Measurements from ENCODE around the gene SMTN.

The SMTN gene

GRCh38 chr22:31138126-31138525 lies 57.0 kb downstream of the SMTN start:
- Histone ChIP-seq H3K36me3 (ENCODE audit: insufficient read depth, low read length) (no peaks in the 10 kb centered on the region), H3K27me3 (ENCODE audit: insufficient read depth, low read length) (no peaks in the 10 kb centered on the region), H3K4me3 (ENCODE audit: low read length) (no peak overlapping the region), H3K4me1 (ENCODE audit: insufficient read depth, low read length) (peaks cover 10% of the 10 kb centered on the region), H2AFZ (ENCODE audit: low read depth, low read length) (no peak overlapping the region), H3K9me3 (ENCODE audit: low read length) (no peaks in the 10 kb centered on the region)

GRCh38 chr22:31139066-31139465 lies 57.9 kb downstream of the SMTN start:
- Histone ChIP-seq H3K4me1 (ENCODE audit: insufficient read depth, low read length) (peaks cover 10% of the 10 kb centered on the region), H2AFZ (ENCODE audit: low read depth, low read length) (no peak overlapping the region), H3K9me3 (ENCODE audit: low read length) (no peaks in the 10 kb centered on the region), H3K36me3 (ENCODE audit: insufficient read depth, low read length) (no peaks in the 10 kb centered on the region), H3K27me3 (ENCODE audit: insufficient read depth, low read length) (no peaks in the 10 kb centered on the region), H3K4me3 (ENCODE audit: low read length) (no peak overlapping the region)

GRCh38 chr22:31139866-31140716 lies 59.0 kb downstream of the SMTN start, which contains the start of gene PLA2G3:
Gene PLA2G3 (minus strand): TSS chr22:31140508. CDS start chr22:31140354, 154 bp downstream.
- peaks cover 10% of the 10 kb centered on the region for H3K4me1 ChIP-seq (ENCODE audit: insufficient read depth, low read length)
- H2AFZ ChIP-seq (ENCODE audit: low read depth, low read length) = peak within 1 kb of the TSS; percentile 8
- H3K9me3 ChIP-seq (ENCODE audit: low read length) = no peaks in the 10 kb centered on the region
- H3K36me3 ChIP-seq (ENCODE audit: insufficient read depth, low read length) = no peaks in the 10 kb centered on the region
- no peaks in the 10 kb centered on the region for H3K27me3 ChIP-seq (ENCODE audit: insufficient read depth, low read length)
- peak within 1 kb of the TSS; percentile 31 for H3K4me3 ChIP-seq (ENCODE audit: low read length)

- Histone ChIP-seq H3K27me3 (ENCODE audit: insufficient read depth, low read length) (no peaks in the 10 kb centered on the region), H3K36me3 (ENCODE audit: insufficient read depth, low read length) (no peaks in the 10 kb centered on the region), H2AFZ (ENCODE audit: low read depth, low read length) (peak overlapping the region; percentile 8), H3K4me3 (ENCODE audit: low read length) (no peak overlapping the region), H3K9me3 (ENCODE audit: low read length) (no peaks in the 10 kb centered on the region), H3K4me1 (ENCODE audit: insufficient read depth, low read length) (peaks cover 10% of the 10 kb centered on the region)
Measured at GRCh38 chr22:31140746-31141145, 59.6 kb downstream of the SMTN start.

- Histone ChIP-seq H3K4me1 (ENCODE audit: insufficient read depth, low read length) (peaks cover 10% of the 10 kb centered on the region), H3K27me3 (ENCODE audit: insufficient read depth, low read length) (no peaks in the 10 kb centered on the region), H2AFZ (ENCODE audit: low read depth, low read length) (no peak overlapping the region), H3K4me3 (ENCODE audit: low read length) (no peak overlapping the region), H3K36me3 (ENCODE audit: insufficient read depth, low read length) (no peaks in the 10 kb centered on the region), H3K9me3 (ENCODE audit: low read length) (no peaks in the 10 kb centered on the region)
Measured at GRCh38 chr22:31141551-31141950, 60.4 kb downstream of the SMTN start.

- H3K36me3 ChIP-seq (ENCODE audit: insufficient read depth, low read length) = no peaks in the 10 kb centered on the region
- H3K4me3 ChIP-seq (ENCODE audit: low read length) = no peak overlapping the region
- peaks cover 10% of the 10 kb centered on the region for H3K4me1 ChIP-seq (ENCODE audit: insufficient read depth, low read length)
- no peak overlapping the region for H2AFZ ChIP-seq (ENCODE audit: low read depth, low read length)
- no peaks in the 10 kb centered on the region for H3K9me3 ChIP-seq (ENCODE audit: low read length)
- H3K27me3 ChIP-seq (ENCODE audit: insufficient read depth, low read length) = no peaks in the 10 kb centered on the region
Measured at GRCh38 chr22:31142285-31142684, 61.2 kb downstream of the SMTN start.

- Histone ChIP-seq H3K9me3 (ENCODE audit: low read length) (no peaks in the 10 kb centered on the region), H3K4me3 (ENCODE audit: low read length) (no peak overlapping the region), H3K27me3 (ENCODE audit: insufficient read depth, low read length) (no peaks in the 10 kb centered on the region), H2AFZ (ENCODE audit: low read depth, low read length) (no peak overlapping the region), H3K4me1 (ENCODE audit: insufficient read depth, low read length) (peaks cover 10% of the 10 kb centered on the region), H3K36me3 (ENCODE audit: insufficient read depth, low read length) (no peaks in the 10 kb centered on the region)
Measured at GRCh38 chr22:31143038-31143437, 61.9 kb downstream of the SMTN start.

GRCh38 chr22:31143537-31143936 lies 62.4 kb downstream of the SMTN start:
- Histone ChIP-seq H3K4me1 (ENCODE audit: insufficient read depth, low read length) (peaks cover 10% of the 10 kb centered on the region), H3K36me3 (ENCODE audit: insufficient read depth, low read length) (no peaks in the 10 kb centered on the region), H2AFZ (ENCODE audit: low read depth, low read length) (no peak overlapping the region), H3K9me3 (ENCODE audit: low read length) (no peaks in the 10 kb centered on the region), H3K4me3 (ENCODE audit: low read length) (no peak overlapping the region), H3K27me3 (ENCODE audit: insufficient read depth, low read length) (no peaks in the 10 kb centered on the region)

- Histone ChIP-seq H3K4me3 (ENCODE audit: low read length) (no peak overlapping the region), H3K27me3 (ENCODE audit: insufficient read depth, low read length) (no peaks in the 10 kb centered on the region), H3K4me1 (ENCODE audit: insufficient read depth, low read length) (peaks cover 10% of the 10 kb centered on the region), H3K9me3 (ENCODE audit: low read length) (no peaks in the 10 kb centered on the region), H2AFZ (ENCODE audit: low read depth, low read length) (no peak overlapping the region), H3K36me3 (ENCODE audit: insufficient read depth, low read length) (no peaks in the 10 kb centered on the region)
Measured at GRCh38 chr22:31144223-31144622, 63.1 kb downstream of the SMTN start.

- Histone ChIP-seq H3K36me3 (ENCODE audit: insufficient read depth, low read length) (no peaks in the 10 kb centered on the region), H3K4me1 (ENCODE audit: insufficient read depth, low read length) (no peaks in the 10 kb centered on the region), H3K4me3 (ENCODE audit: low read length) (no peak overlapping the region), H3K27me3 (ENCODE audit: insufficient read depth, low read length) (peaks cover 9% of the 10 kb centered on the region), H2AFZ (ENCODE audit: low read depth, low read length) (no peak overlapping the region), H3K9me3 (ENCODE audit: low read length) (no peaks in the 10 kb centered on the region)
Measured at GRCh38 chr22:31148488-31148887, 67.4 kb downstream of the SMTN start.

GRCh38 chr22:31148953-31149627 lies 68.0 kb downstream of the SMTN start:
- Histone ChIP-seq H2AFZ (ENCODE audit: low read depth, low read length) (no peak overlapping the region), H3K9me3 (ENCODE audit: low read length) (no peaks in the 10 kb centered on the region), H3K4me1 (ENCODE audit: insufficient read depth, low read length) (no peaks in the 10 kb centered on the region), H3K4me3 (ENCODE audit: low read length) (no peak overlapping the region), H3K36me3 (ENCODE audit: insufficient read depth, low read length) (no peaks in the 10 kb centered on the region), H3K27me3 (ENCODE audit: insufficient read depth, low read length) (peaks cover 12% of the 10 kb centered on the region)

GRCh38 chr22:31150615-31151014 lies 69.5 kb downstream of the SMTN start:
- Histone ChIP-seq H3K4me1 (ENCODE audit: insufficient read depth, low read length) (no peaks in the 10 kb centered on the region), H3K27me3 (ENCODE audit: insufficient read depth, low read length) (peaks cover 12% of the 10 kb centered on the region), H3K36me3 (ENCODE audit: insufficient read depth, low read length) (no peaks in the 10 kb centered on the region), H3K9me3 (ENCODE audit: low read length) (no peaks in the 10 kb centered on the region), H3K4me3 (ENCODE audit: low read length) (no peak overlapping the region), H2AFZ (ENCODE audit: low read depth, low read length) (no peak overlapping the region)

- Histone ChIP-seq H3K9me3 (ENCODE audit: low read length) (no peaks in the 10 kb centered on the region), H3K4me1 (ENCODE audit: insufficient read depth, low read length) (no peaks in the 10 kb centered on the region), H3K4me3 (ENCODE audit: low read length) (no peak overlapping the region), H2AFZ (ENCODE audit: low read depth, low read length) (no peak overlapping the region), H3K36me3 (ENCODE audit: insufficient read depth, low read length) (no peaks in the 10 kb centered on the region), H3K27me3 (ENCODE audit: insufficient read depth, low read length) (peaks cover 24% of the 10 kb centered on the region)
Measured at GRCh38 chr22:31151872-31152271, 70.8 kb downstream of the SMTN start.

Data from neuron (in vitro differentiated cells).